IMR-90 (cell line): Measurements from ENCODE around the gene SOD1. TPM values are rescaled to one million over a fixed set of nuclear protein-coding genes. Genes with fewer than 3 reads are reported as not detected.
A peak's percentile ranks its signal among the peaks of the same experiment; 100 is the strongest.

ENCODE experiments used
- ATAC-seq: fragments of 200-7000 bp; cut with Tn5 transposase; 2 replicates; pipeline ENCODE4 v1.9.1; 2020; ENCODE audit warnings: low read depth, mild to moderate bottlenecking, moderate library complexity
- BruUV-seq: library from RNA; stranded (reverse); fragments of 400-500 nt; replicated peaks from 2 replicates; lab custom pipeline; 2021; lab: Mats Ljungman, UMichigan
- CTCF ChIA-PET: fragments of 300-600 bp; formaldehyde crosslinking; extraction: SDS; loops from one replicate; lab custom pipeline; 2021; ENCODE audit warnings: antibody characterized with exemption; lab: Yijun Ruan, JAX
- POLR2A ChIA-PET: fragments of 300-600 bp; sonication (Branson Sonifier 250); formaldehyde crosslinking; loops from one replicate; lab custom pipeline; 2022; ENCODE audit warnings: antibody characterized with exemption; ENCODE audit not compliant: unreplicated experiment; lab: Charles Lee
- DNase-seq: peaks from one replicate; pipeline ENCODE4 v3.0.0; 2013
- H2AFZ ChIP-seq: replicated peaks from 2 replicates; pipeline ENCODE3; 2013; ENCODE audit warnings: low read length, mild to moderate bottlenecking; ENCODE audit not compliant: poor library complexity
- H2AK5ac ChIP-seq: 2 replicates; pipeline ENCODE4 v1.6.1; 2013; ENCODE audit warnings: low read depth, low read length, inconsistent platforms
- H2AK9ac ChIP-seq: replicated peaks from 2 replicates; pipeline ENCODE3; 2013; ENCODE audit warnings: mild to moderate bottlenecking, low read depth, low read length, moderate library complexity; ENCODE audit not compliant: poor library complexity
- H2BK120ac ChIP-seq: 2 replicates; pipeline ENCODE4 v1.6.1; 2013; ENCODE audit warnings: low read depth, low read length, inconsistent platforms
- H2BK15ac ChIP-seq: 3 replicates; pipeline ENCODE4 v1.6.1; 2013; ENCODE audit warnings: low read depth, low read length, inconsistent platforms
- H2BK20ac ChIP-seq: 2 replicates; pipeline ENCODE4 v1.6.1; 2013; ENCODE audit warnings: low read depth, mild to moderate bottlenecking, inconsistent platforms, low read length, moderate library complexity
- H2BK5ac ChIP-seq: 2 replicates; pipeline ENCODE4 v1.6.1; 2013; ENCODE audit warnings: mild to moderate bottlenecking, low read depth, low read length, inconsistent platforms; ENCODE audit not compliant: poor library complexity, severe bottlenecking
- H3K14ac ChIP-seq: replicated peaks from 2 replicates; pipeline ENCODE4 v1.6.1; 2013; ENCODE audit warnings: low read depth, low read length, inconsistent platforms
- H3K18ac ChIP-seq: 2 replicates; pipeline ENCODE4 v1.6.1; 2013; ENCODE audit warnings: low read depth, low read length, control low read depth
- H3K23ac ChIP-seq: 2 replicates; pipeline ENCODE4 v1.6.1; 2013; ENCODE audit warnings: low read depth, low read length, inconsistent platforms
- H3K27ac ChIP-seq: 2 replicates; pipeline ENCODE4 v1.5.1; 2013; ENCODE audit warnings: mild to moderate bottlenecking, control low read depth, low read length; ENCODE audit not compliant: insufficient read depth
- H3K27me3 ChIP-seq: 2 replicates; pipeline ENCODE4 v1.6.1; 2013; ENCODE audit warnings: low read length; ENCODE audit not compliant: control insufficient read depth, insufficient read depth
- H3K36me3 ChIP-seq: 2 replicates; pipeline ENCODE4 v1.6.1; 2013; ENCODE audit warnings: low read length, mixed read lengths; ENCODE audit not compliant: control insufficient read depth, insufficient read depth
- H3K4ac ChIP-seq: 2 replicates; pipeline ENCODE4 v1.6.1; 2013; ENCODE audit warnings: low read depth, low read length, inconsistent platforms
- H3K4me1 ChIP-seq: 2 replicates; pipeline ENCODE4 v1.6.1; 2013; ENCODE audit warnings: low read length, mixed read lengths; ENCODE audit not compliant: control insufficient read depth, insufficient read depth
- H3K4me2 ChIP-seq: 2 replicates; pipeline ENCODE4 v1.6.1; 2013; ENCODE audit warnings: low read depth, mild to moderate bottlenecking, control low read depth, low read length, moderate library complexity
- H3K4me3 ChIP-seq: 2 replicates; pipeline ENCODE4 v1.5.1; 2013; ENCODE audit warnings: low read depth, mild to moderate bottlenecking, control low read depth, low read length, moderate library complexity; ENCODE audit not compliant: insufficient read depth
- H3K56ac ChIP-seq: 2 replicates; pipeline ENCODE4 v1.6.1; 2013; ENCODE audit warnings: low read length, inconsistent platforms; ENCODE audit not compliant: insufficient read depth; ENCODE audit errors: extremely low read depth
- H3K79me1 ChIP-seq, 2 experiments: 2 replicates each; pipeline ENCODE4 v1.6.1; 2013; ENCODE audit warnings: low read length in 2 of 2, inconsistent platforms in 1 of 2, low read depth in 1 of 2
- H3K9ac ChIP-seq: 2 replicates; pipeline ENCODE4 v1.6.1; 2013; ENCODE audit warnings: low read depth, low read length, control low read depth
- H3K9me1 ChIP-seq: 2 replicates; pipeline ENCODE4 v1.6.1; 2013; ENCODE audit warnings: low read length, inconsistent platforms; ENCODE audit not compliant: insufficient read depth
- H3K9me3 ChIP-seq: 2 replicates; pipeline ENCODE4 v1.6.1; 2013; ENCODE audit warnings: low read length; ENCODE audit not compliant: control insufficient read depth, insufficient read depth
- H4K20me1 ChIP-seq: 2 replicates; pipeline ENCODE4 v1.6.1; 2013; ENCODE audit warnings: low read length, inconsistent platforms; ENCODE audit not compliant: insufficient read depth
- H4K5ac ChIP-seq: 2 replicates; pipeline ENCODE4 v1.6.1; 2013; ENCODE audit warnings: mild to moderate bottlenecking, low read depth, low read length, control low read depth
- H4K8ac ChIP-seq, 2 experiments: 2 replicates each; pipeline ENCODE4 v1.6.1; 2013; ENCODE audit warnings: low read depth in 2 of 2, low read length in 2 of 2, control low read depth in 1 of 2, inconsistent platforms in 1 of 2
- H4K91ac ChIP-seq: 2 replicates; pipeline ENCODE4 v1.6.1; 2013; ENCODE audit warnings: low read depth, low read length, inconsistent platforms; ENCODE audit not compliant: insufficient read depth
- CEBPB ChIP-seq: IDR thresholded peaks from 2 replicates; pipeline ENCODE4 v1.6.1; 2012; ENCODE audit warnings: low read depth, low read length, improper control_type of control experiment
- CHD1 ChIP-seq: IDR thresholded peaks from 2 replicates; pipeline ENCODE4 v1.6.1; 2012; ENCODE audit warnings: low read depth, low read length, improper control_type of control experiment
- ELK1 ChIP-seq: fragments of 150-350 bp; IDR thresholded peaks from 2 replicates; pipeline ENCODE4 v1.6.1; 2016; ENCODE audit warnings: low read depth, mild to moderate bottlenecking, low read length, moderate library complexity, borderline replicate concordance
- FOS ChIP-seq: fragments of 150-350 bp; IDR thresholded peaks from 2 replicates; pipeline ENCODE4 v1.6.1; 2016; ENCODE audit warnings: low read depth, low read length
- MAFK ChIP-seq: IDR thresholded peaks from 2 replicates; pipeline ENCODE4 v1.6.1; 2012; ENCODE audit warnings: low read depth, low read length, improper control_type of control experiment
- MXI1 ChIP-seq: IDR thresholded peaks from 2 replicates; pipeline ENCODE4 v1.6.1; 2012; ENCODE audit warnings: low read depth, mild to moderate bottlenecking, low read length, moderate library complexity, borderline replicate concordance
- NFE2L2 ChIP-seq: fragments of 150-350 bp; IDR thresholded peaks from 2 replicates; pipeline ENCODE4 v1.6.1; 2016; ENCODE audit warnings: low read depth, mild to moderate bottlenecking, low read length
- POLR2A ChIP-seq: IDR thresholded peaks from 2 replicates; pipeline ENCODE4 v1.6.1; 2012; ENCODE audit warnings: mild to moderate bottlenecking, low read depth, low read length
- RAD21 ChIP-seq: IDR thresholded peaks from 2 replicates; pipeline ENCODE4 v1.6.1; 2012; ENCODE audit warnings: low read length, improper control_type of control experiment
- RCOR1 ChIP-seq: IDR thresholded peaks from 2 replicates; pipeline ENCODE4 v1.6.1; 2012; ENCODE audit warnings: mild to moderate bottlenecking, low read length, improper control_type of control experiment; ENCODE audit not compliant: insufficient replicate concordance
- SMC3 ChIP-seq: fragments of 150-350 bp; IDR thresholded peaks from 2 replicates; pipeline ENCODE4 v1.6.1; 2016; ENCODE audit warnings: low read depth, mild to moderate bottlenecking, antibody characterized with exemption, low read length, moderate library complexity
- WGBS, 2 experiments: methylation state at CpG; one replicate each; pipeline versions ENCODE4 v1.1.5 to v1.1.7; 2013; ENCODE audit warnings: missing lambda C conversion rate in 2 of 2; ENCODE audit not compliant: insufficient read length in 1 of 2; ENCODE audit errors: extremely low coverage in 2 of 2; 5-methylcytosine and 5-hydroxymethylcytosine counted together
- dilution Hi-C: fragments of 300-500 bp; cut with HindIII; formaldehyde crosslinking; loops from one replicate; pipeline ENCODE4 v1.14.3; 2018; ENCODE audit warnings: low sequenced_read_pairs; ENCODE audit not compliant: unreplicated experiment
- in situ Hi-C: fragments of 300-500 bp; cut with MboI; formaldehyde crosslinking; loops from 3 replicates; pipeline ENCODE4 v1.14.3; 2019; ENCODE audit warnings: low sequenced_read_pairs, inconsistent platforms, mixed read lengths
- intact Hi-C: fragments of 100-400 bp; cut with micrococcal nuclease; formaldehyde crosslinking; loops from 2 replicates; pipeline ENCODE4 v1.10.0; 2022
- polyA plus RNA-seq, 3 experiments: library from polyadenylated mRNA; depleted of rRNA; stranded (reverse); fragments of >200 nt; gene quantifications; 2 replicates each; pipeline ENCODE4 v1.2.3, GENCODE V29; 2012; ENCODE audit warnings: low replicate concordance in 1 of 3
- total RNA-seq: library from RNA; depleted of rRNA; stranded (reverse); fragments of >200 nt; gene quantifications from 2 replicates; pipeline ENCODE4 v1.2.3, GENCODE V29; 2012

The SOD1 gene
- total and polyA plus RNA-seq, 2 of the 4 experiments (the other 2 are of a cell fraction) = 312 to 392 TPM

GRCh38 chr21:31710586-31710985 lies 51.1 kb downstream of the SOD1 start:
- Histone ChIP-seq H4K8ac (no peak overlapping the region; a peak in 1 of 4 replicates), H3K9ac (no peak overlapping the region), H3K9me3 (no peaks in the 10 kb centered on the region), H4K5ac (no peak overlapping the region), H4K91ac (no peak overlapping the region), H3K4me1 (peaks cover 12% of the 10 kb centered on the region), H2BK15ac (no peak overlapping the region), H3K27me3 (no peaks in the 10 kb centered on the region), H2BK5ac (peak overlapping the region; percentile 90), H3K79me1 (peaks cover 6 to 39% of the 10 kb centered on the region in 2 experiments; a peak in 3 of 4 replicates), H3K36me3 (0 out of 2 replicates have a peak, but pooled peaks cover 2% of the 10 kb centered on the region), H2BK120ac (no peak overlapping the region), H3K27ac (peak overlapping the region; percentile 78; the same call in 1 of the 2 replicates), H3K4ac (no peak overlapping the region), H2AFZ (no peak overlapping the region), H3K4me2 (peak overlapping the region; percentile 24; the same call in 1 of the 2 replicates), H3K9me1 (no peaks in the 10 kb centered on the region; the same call in 1 of the 2 replicates), H2AK9ac (no peak overlapping the region), H3K18ac (no peak overlapping the region), H2AK5ac (no peak overlapping the region), H4K20me1 (peaks cover 67% of the 10 kb centered on the region), H3K23ac (no peak overlapping the region), H2BK20ac (no peak overlapping the region), H3K56ac (no peak overlapping the region), H3K14ac (no peak overlapping the region), H3K4me3 (no peak overlapping the region)
- peak; percentile 82 for DNase-seq
- no TSS peak for BruUV-seq
- no CpG with 5 or more reads among the region's 1 CpG for WGBS, 2 experiments
- ATAC-seq = peak; percentile 67
- in situ Hi-C loops = no loop called here
- ChIA-PET CTCF (no interaction called here), POLR2A (no interaction called here)
- intact Hi-C loops = no loop called here
- dilution Hi-C loops = no loop called here
- no peak for TF ChIP-seq RAD21
- TF ChIP-seq MXI1 = no peak
- TF ChIP-seq RCOR1 = no peak
- no peak for TF ChIP-seq ELK1
- no peak for TF ChIP-seq POLR2A
- TF ChIP-seq NFE2L2 = no peak
- no peak for TF ChIP-seq FOS
- TF ChIP-seq SMC3 = no peak
- no peak for TF ChIP-seq MAFK
- TF ChIP-seq CHD1 = no peak
- TF ChIP-seq CEBPB = no peak
